Loucy (cell line): Measurements from ENCODE around the gene RBM8A.

Experiments
- H2AFZ ChIP-seq: fragments of 200-600 bp; sonication (generic); 2 replicates; pipeline ENCODE4 v1.6.0; 2016; ENCODE audit warnings: antibody characterized with exemption, mild to moderate bottlenecking, low read length, moderate library complexity
- H3F3A ChIP-seq: fragments of 200-600 bp; 2 replicates; pipeline ENCODE4 v1.6.0; 2016; ENCODE audit warnings: antibody characterized with exemption, low read depth, mild to moderate bottlenecking
- H3K27me3 ChIP-seq: fragments of 200-600 bp; sonication (generic); 2 replicates; pipeline ENCODE4 v1.6.1; 2014; ENCODE audit warnings: low read length, mild to moderate bottlenecking; ENCODE audit not compliant: insufficient read depth, poor library complexity, severe bottlenecking
- H3K36me3 ChIP-seq: fragments of 200-600 bp; sonication (generic); 2 replicates; pipeline ENCODE4 v1.6.1; 2016; ENCODE audit warnings: low read length; ENCODE audit not compliant: insufficient read depth
- H3K4me1 ChIP-seq: fragments of 200-600 bp; sonication (generic); 2 replicates; pipeline ENCODE4 v1.5.1; 2014; ENCODE audit warnings: low read length, mild to moderate bottlenecking; ENCODE audit not compliant: insufficient read depth, poor library complexity, severe bottlenecking
- H3K4me2 ChIP-seq: fragments of 200-600 bp; sonication (generic); 2 replicates; pipeline ENCODE4 v1.6.0; 2014; ENCODE audit warnings: antibody characterized with exemption, low read length, low read depth, mild to moderate bottlenecking; ENCODE audit not compliant: poor library complexity, severe bottlenecking
- H3K4me3 ChIP-seq: fragments of 200-600 bp; sonication (generic); 2 replicates; pipeline ENCODE4 v1.5.1; 2014; ENCODE audit warnings: low read length, mild to moderate bottlenecking, mixed read lengths; ENCODE audit not compliant: poor library complexity, severe bottlenecking
- H3K79me2 ChIP-seq: fragments of 200-600 bp; sonication (generic); 2 replicates; pipeline ENCODE4 v1.6.1; 2014; ENCODE audit warnings: low read length; ENCODE audit not compliant: insufficient read depth
- H3K9ac ChIP-seq: fragments of 200-600 bp; sonication (generic); 2 replicates; pipeline ENCODE4 v1.6.0; 2014; ENCODE audit warnings: mild to moderate bottlenecking, low read depth, low read length, moderate library complexity; ENCODE audit not compliant: poor library complexity, severe bottlenecking
- H3K9me2 ChIP-seq: fragments of 200-600 bp; sonication (generic); replicated peaks from 2 replicates; pipeline ENCODE4 v1.6.1; 2016; ENCODE audit warnings: low read depth, low read length, mixed read lengths
- H3K9me3 ChIP-seq: fragments of 200-600 bp; sonication (generic); 2 replicates; pipeline ENCODE4 v1.6.1; 2014; ENCODE audit warnings: mild to moderate bottlenecking, antibody characterized with exemption, low read length, low read depth; ENCODE audit not compliant: insufficient read depth
- H4K20me1 ChIP-seq: fragments of 200-600 bp; sonication (generic); 2 replicates; pipeline ENCODE4 v1.6.0; 2014; ENCODE audit warnings: antibody characterized with exemption, low read length, mild to moderate bottlenecking; ENCODE audit not compliant: insufficient read depth, poor library complexity, severe bottlenecking
- EZH2phosphoT487 ChIP-seq: fragments of 200-600 bp; IDR thresholded peaks from 2 replicates; pipeline ENCODE4 v1.6.1; 2018; ENCODE audit warnings: antibody characterized with exemption, mild to moderate bottlenecking, moderate library complexity, borderline replicate concordance
- TF ChIP-seq, protein P1 (sequence below): fragments of 200-600 bp; sonication (generic); conservative IDR thresholded peaks from 2 replicates; pipeline ENCODE4 v1.5.1; 2014; ENCODE audit warnings: mild to moderate bottlenecking, antibody characterized with exemption, low read length

RBM8A gene

DNA sequence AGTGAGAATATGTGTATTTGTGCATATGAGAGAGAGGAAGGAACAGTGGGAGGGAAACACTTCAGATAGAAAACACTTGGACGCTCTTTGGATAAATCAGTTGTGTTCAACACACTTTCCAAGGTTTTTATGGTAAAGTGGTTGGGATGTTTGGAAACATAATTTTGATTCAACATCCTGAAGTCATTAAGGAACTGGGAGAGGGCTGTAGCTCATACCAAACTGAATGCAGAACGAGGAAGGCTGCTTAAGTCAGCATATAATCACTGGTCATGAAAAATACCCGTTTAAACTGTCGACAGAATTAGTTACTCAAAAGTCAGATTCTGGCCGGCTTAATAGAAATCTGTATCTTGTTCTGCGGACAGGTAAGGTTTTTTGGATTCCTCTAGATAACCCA lies 15.6 kb upstream of the RBM8A start:
- no peak overlapping the region for H3K4me2 ChIP-seq
- no peak overlapping the region for H3K9ac ChIP-seq
- no peak overlapping the region for H3K4me3 ChIP-seq
- no peaks in the 10 kb centered on the region for H3K9me3 ChIP-seq
- peaks cover 4% of the 10 kb centered on the region; the same call in 1 of the 2 replicates for H3K79me2 ChIP-seq
- H3K9me2 ChIP-seq = no peaks in the 10 kb centered on the region
- no peaks in the 10 kb centered on the region for H3K27me3 ChIP-seq
- H3K36me3 ChIP-seq = peaks cover 42% of the 10 kb centered on the region; the same call in 1 of the 2 replicates
- H2AFZ ChIP-seq = no peak overlapping the region
- H4K20me1 ChIP-seq = no peaks in the 10 kb centered on the region
- no peaks in the 10 kb centered on the region for H3F3A ChIP-seq
- no peaks in the 10 kb centered on the region for H3K4me1 ChIP-seq
- no peak for TF ChIP-seq EZH2phosphoT487
- TF ChIP-seq, protein P1, sequence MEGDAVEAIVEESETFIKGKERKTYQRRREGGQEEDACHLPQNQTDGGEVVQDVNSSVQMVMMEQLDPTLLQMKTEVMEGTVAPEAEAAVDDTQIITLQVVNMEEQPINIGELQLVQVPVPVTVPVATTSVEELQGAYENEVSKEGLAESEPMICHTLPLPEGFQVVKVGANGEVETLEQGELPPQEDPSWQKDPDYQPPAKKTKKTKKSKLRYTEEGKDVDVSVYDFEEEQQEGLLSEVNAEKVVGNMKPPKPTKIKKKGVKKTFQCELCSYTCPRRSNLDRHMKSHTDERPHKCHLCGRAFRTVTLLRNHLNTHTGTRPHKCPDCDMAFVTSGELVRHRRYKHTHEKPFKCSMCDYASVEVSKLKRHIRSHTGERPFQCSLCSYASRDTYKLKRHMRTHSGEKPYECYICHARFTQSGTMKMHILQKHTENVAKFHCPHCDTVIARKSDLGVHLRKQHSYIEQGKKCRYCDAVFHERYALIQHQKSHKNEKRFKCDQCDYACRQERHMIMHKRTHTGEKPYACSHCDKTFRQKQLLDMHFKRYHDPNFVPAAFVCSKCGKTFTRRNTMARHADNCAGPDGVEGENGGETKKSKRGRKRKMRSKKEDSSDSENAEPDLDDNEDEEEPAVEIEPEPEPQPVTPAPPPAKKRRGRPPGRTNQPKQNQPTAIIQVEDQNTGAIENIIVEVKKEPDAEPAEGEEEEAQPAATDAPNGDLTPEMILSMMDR = no peak

DNA sequence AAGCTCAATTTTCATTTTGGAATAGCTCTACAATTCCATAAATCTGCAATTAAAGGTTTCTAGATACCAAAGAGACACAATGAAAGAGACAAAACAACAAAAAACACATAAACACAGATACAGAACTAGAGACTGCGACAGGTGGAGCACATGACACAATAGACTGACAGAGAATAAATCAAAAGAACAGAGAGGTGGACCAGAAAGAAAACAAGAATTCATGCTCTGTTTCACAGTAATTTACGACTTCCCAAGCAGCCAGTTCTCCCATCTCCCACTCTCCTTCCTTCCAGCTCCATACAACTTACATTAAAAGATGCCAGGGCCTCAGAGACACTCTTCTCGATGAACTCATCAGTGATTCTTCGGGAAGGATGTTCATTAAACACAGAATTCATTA lies 15.1 kb upstream of the RBM8A start:
- no peaks in the 10 kb centered on the region for H3K27me3 ChIP-seq
- no peak overlapping the region for H3K4me3 ChIP-seq
- H3K9ac ChIP-seq = no peak overlapping the region
- no peak for TF ChIP-seq EZH2phosphoT487
- TF ChIP-seq, protein P1 = no peak
- H3K9me2 ChIP-seq = no peaks in the 10 kb centered on the region
- no peak overlapping the region for H2AFZ ChIP-seq
- H4K20me1 ChIP-seq = no peaks in the 10 kb centered on the region
- H3K4me2 ChIP-seq = no peak overlapping the region
- peaks cover 45% of the 10 kb centered on the region; the same call in 1 of the 2 replicates for H3K36me3 ChIP-seq
- H3K4me1 ChIP-seq = no peaks in the 10 kb centered on the region
- H3K9me3 ChIP-seq = no peaks in the 10 kb centered on the region
- H3F3A ChIP-seq = no peaks in the 10 kb centered on the region
- peaks cover under 1% of the 10 kb centered on the region; the same call in 1 of the 2 replicates for H3K79me2 ChIP-seq

DNA sequence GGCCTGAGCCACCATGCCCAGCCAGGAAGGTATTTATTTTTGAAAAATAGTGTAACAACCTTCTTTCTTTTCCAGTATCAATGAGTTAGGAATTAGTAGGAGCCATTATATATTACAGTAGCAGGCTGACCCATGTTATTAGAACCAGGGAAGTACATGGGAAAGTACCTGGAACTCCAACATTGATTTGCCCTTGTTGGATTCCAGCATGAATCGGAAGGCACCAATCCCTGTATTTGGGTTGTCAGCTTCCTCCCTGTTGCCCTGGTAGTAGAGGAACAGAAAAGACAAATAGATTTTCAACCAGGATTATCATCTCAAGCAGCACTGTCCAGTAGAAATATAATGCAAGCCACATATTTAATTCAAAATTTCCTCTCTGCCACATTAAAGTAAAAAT lies 10.2 kb upstream of the RBM8A start:
- Histone ChIP-seq H3K9me3 (no peaks in the 10 kb centered on the region), H3K36me3 (peaks cover 45% of the 10 kb centered on the region; the same call in 1 of the 2 replicates), H3K79me2 (no peaks in the 10 kb centered on the region), H3K4me1 (no peaks in the 10 kb centered on the region), H3K4me3 (no peak overlapping the region), H3K9ac (no peak overlapping the region), H4K20me1 (no peaks in the 10 kb centered on the region), H3K4me2 (no peak overlapping the region), H3K9me2 (no peaks in the 10 kb centered on the region), H2AFZ (no peak overlapping the region), H3F3A (no peaks in the 10 kb centered on the region), H3K27me3 (no peaks in the 10 kb centered on the region)
- TF ChIP-seq EZH2phosphoT487 = no peak
- TF ChIP-seq, protein P1 = no peak
